GM18498 (cell line): ENCODE results near the gene LMNA.
"Not testable (repeated sequence)": the region's sequence is repeated elsewhere in the genome, so short reads cannot be mapped to it uniquely, and the experiment has no call there.

Source experiments
- ATAC-seq: cut with Tn5 transposase; IDR thresholded peaks from one replicate; pipeline ENCODE4 v1.9.1; 2021; ENCODE audit warnings: mild to moderate bottlenecking, moderate library complexity; ENCODE audit not compliant: unreplicated experiment

LMNA gene

DNA sequence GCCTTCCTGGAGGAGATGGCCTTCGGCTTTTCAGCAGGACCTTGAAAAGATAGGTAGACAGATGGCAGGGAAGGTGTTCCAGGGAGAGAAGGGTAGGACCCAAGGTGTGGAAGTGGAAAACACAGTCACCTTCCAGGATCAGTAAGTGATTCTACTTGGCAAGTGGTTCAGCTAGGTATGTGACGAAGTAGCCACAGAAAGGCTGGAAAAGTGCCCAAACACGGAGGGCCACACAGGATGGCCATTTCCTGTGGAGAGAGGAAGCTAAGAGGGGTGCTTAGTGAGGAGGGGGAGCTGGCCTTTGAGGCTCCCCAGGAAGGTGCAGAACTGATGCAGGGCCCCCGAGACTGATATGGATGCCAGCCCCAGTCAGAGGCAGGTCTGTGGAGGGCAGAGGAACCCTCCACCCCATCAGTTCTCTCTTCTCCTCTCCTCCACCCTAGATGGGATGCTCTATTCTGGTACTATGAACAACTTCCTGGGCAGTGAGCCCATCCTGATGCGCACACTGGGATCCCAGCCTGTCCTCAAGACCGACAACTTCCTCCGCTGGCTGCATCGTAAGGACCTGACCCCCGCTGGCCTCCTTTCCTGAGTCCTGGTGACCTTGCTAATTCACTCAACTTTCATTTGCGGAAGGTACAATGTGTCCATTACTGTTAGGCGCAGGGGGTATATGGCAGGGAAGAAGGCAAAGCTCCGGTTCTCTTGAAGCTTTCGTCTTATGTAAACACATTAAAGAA lies 45.7 kb downstream of the LMNA start:
- no peak for ATAC-seq

DNA sequence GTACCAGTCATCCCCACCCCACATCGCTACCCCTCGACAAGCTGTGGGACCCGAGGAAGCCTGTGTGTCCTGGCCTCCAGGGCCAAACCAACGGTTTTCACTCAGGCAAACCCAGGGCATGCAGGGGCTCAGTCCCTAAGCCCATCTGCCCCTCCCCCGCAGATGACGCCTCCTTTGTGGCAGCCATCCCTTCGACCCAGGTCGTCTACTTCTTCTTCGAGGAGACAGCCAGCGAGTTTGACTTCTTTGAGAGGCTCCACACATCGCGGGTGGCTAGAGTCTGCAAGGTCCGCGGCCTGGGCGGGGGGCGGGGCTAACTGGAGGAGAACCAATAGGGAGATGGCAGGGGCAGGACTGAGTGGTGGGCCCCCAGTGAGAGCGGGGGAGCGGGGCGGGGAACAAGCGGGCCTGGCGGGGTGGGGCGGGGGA lies 46.2 kb downstream of the LMNA start:
- no peak for ATAC-seq

DNA sequence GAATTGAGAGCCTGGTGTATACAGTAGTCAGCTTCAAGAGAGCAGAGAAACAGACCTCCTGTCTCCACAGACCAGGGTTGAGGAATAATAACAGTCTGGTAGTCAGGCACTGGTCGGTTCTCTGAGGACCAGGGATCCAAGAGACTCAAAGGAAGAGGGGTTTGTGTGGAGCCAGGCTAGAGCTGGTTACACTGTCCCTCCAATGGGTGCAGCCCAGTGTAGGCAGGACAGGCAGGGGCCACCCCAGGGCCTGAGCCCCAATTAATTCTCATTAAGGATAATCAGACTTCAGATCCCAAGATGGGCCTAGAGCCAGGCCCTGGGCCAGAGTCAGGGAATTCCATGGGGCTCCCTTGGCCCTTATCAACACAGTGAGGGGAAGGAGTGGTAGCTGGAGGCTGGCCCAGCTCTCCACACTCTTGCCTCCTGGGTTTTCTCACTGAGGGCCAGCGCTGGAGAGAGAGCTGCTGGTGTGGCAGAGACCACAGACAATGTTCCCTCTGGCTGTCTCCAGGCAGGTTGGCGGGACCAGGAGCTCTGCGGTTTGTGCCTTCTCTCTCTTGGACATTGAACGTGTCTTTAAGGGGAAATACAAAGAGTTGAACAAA lies 48.0 kb downstream of the LMNA start:
- no peak for ATAC-seq

DNA sequence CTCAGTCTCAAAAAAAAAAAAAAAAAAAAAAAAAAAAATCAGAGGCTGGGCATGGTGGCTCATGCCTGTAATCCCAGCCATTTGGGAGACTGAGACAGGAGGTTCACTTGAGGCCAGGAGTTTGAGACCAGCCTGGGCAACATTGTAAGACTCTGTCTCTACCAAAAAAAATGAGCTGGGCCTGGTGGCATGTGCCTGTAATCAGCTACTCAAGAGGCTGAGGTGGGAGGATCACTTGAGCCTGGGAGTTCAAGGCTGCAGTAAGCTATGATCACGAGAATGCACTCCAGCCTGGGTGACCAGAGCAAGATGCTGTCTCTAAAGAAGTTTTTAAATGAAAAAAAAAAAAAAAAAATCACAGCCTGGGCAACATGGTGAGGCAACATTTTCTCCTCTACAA lies 49.2 kb downstream of the LMNA start:
- no peak for ATAC-seq

DNA sequence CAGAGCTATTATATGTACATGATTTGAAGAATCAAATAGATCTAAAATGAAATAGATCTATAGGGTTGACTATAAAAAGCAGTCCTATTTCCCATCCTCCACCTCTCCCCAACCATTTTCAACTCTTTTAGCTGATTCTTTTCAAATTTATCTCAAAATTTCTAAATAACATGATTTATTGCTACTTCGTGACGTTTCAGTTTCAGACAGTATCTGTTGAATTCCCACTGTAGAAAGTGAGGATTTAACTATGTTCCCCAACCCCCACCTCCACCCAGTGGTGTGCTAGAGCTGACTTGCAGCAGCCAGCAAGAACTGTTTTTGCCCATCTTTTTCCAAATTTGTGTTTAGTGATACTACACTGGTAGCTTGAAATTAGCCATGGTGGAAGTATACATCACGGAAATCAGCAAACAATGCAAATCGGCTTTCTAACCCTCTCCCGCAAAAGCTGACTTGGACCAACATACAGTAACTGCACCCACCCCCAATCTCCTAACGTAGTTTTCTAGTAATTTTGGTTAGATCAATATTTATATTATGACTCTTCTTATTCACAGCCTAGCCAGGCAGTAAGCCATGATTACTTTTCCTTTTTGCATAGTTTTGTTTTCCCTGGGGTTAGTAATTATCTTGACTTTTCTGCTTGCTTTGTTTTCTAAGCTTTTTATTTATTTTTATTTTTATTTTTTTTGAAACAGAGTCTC lies 49.8 kb downstream of the LMNA start:
- ATAC-seq: no peak

DNA sequence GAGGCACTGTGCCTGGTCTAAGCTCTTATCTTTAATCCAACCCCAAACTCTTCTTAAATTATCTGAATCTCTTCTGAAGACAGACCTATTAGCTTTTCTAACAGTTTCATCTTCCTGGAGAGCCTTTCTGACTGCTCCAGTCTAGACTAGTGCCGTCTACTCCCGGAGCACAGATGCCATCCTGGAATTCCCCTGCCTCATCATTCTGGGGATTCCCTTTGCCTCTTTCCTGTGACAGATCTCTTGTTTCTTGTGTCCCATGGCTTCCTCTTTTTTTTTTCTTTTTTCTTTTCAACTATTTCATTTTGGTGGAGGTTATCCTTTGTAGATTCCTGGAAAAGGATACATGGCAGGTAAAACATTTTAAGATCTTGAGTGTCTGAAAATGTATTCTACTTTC lies 50.6 kb downstream of the LMNA start:
- no peak for ATAC-seq

DNA sequence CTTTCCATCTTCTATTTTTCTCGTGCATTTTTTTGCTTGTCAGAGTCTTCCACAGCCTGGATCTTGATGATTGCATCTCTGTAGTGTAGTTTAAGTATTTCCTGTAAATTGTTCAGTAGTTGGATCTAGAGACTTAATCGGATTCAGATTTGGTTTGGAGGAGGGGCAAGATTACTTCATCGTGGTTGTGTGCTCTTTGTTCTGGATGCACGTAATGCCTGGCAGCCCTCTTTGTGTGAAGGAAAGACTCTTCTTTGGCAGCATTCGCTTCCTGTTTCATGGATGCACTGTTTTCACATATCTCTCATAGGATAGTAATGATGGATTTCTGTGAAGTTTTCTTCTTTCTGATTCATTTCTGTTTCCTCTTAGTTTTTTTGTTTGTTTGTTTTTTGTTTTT lies 53.0 kb downstream of the LMNA start:
- ATAC-seq: no peak

DNA sequence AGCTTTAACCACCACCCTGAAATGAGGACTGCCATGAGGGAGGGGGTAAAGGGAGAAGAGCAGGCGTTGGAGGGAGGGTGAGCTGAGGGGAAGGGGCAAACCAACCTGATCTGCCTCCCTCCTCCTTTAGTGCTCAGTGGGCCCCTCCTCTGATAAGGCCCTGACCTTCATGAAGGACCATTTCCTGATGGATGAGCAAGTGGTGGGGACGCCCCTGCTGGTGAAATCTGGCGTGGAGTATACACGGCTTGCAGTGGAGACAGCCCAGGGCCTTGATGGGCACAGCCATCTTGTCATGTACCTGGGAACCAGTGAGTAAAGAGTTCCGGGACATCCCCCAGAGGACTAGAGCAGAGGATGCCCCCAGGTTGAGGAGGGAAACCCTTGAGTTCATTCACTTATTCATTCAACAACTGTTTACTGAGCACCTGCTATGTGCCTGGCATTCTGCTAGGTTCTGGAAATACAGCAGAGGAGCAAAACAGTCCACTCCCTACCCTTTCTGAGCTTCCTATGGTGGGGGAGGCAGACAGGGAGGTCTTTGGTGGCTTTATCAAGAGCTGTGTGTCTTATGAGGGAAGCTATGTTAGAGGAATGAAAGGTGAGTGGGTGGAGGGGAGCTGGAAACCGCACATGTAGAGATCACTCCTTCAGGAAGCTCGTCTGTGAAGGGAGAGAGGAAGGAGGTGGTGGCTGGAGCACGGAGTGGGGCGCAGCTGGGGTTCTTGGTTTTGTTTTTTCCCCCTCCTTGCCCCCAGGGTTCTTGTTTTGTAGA lies 58.4 kb downstream of the LMNA start:
- ATAC-seq: no peak

DNA sequence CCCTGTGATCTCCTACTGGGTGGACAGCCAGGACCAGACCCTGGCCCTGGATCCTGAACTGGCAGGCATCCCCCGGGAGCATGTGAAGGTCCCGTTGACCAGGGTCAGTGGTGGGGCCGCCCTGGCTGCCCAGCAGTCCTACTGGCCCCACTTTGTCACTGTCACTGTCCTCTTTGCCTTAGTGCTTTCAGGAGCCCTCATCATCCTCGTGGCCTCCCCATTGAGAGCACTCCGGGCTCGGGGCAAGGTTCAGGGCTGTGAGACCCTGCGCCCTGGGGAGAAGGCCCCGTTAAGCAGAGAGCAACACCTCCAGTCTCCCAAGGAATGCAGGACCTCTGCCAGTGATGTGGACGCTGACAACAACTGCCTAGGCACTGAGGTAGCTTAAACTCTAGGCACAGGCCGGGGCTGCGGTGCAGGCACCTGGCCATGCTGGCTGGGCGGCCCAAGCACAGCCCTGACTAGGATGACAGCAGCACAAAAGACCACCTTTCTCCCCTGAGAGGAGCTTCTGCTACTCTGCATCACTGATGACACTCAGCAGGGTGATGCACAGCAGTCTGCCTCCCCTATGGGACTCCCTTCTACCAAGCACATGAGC lies 62.2 kb downstream of the LMNA start:
- ATAC-seq: no peak

DNA sequence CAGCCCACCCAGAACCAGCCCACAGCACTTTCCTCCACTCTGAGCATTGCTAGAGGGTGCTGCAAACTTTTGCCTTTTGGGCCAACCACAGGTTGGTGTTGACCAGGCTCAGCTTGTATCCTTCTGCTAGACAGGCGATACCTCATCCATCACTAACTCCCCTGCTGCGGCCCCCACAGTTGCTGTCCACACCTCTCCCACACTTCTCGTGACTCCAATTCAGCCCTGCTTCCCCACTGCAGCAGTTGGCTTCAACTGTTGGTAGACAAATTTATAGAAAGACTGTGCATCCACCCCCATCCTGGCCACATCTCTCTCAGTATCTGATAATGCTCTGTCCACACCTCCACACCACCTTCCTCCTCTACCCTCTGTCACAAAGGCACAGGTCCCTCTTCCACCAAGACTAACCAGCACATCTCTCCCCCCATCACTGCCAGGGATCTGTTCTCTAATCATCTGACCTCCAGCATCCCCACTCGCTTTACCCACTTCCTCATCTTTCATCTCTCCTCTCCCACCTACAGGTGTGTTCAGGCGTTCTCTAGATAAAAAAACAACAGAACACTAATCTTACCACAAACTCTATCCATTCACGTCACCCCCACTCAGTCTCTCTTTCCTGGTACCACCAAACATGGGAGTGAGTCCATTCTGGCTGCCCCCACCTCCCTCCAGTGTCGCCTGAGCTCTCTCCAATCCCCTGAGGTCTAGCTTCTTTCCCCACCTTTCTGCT lies 63.6 kb downstream of the LMNA start:
- no peak for ATAC-seq

DNA sequence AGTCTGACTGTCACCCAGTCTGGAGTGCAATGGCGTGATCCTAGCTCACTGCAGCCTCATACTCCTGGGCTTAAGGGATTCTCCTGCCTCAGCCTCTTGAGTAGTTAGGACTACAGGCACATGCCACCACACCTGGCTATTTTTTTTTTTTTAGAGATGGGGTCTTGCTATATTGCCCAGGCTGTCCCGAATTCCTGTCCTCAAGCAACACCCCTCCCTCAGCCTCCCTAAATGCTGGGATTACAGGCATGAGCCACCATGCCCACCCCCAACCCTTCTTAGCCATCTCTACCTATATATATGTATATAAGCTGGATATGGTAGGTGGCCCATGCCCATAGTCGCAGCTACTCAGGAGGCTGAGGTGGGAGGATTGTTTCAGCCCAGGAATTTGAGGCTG lies 66.0 kb downstream of the LMNA start:
- no peak for ATAC-seq

DNA sequence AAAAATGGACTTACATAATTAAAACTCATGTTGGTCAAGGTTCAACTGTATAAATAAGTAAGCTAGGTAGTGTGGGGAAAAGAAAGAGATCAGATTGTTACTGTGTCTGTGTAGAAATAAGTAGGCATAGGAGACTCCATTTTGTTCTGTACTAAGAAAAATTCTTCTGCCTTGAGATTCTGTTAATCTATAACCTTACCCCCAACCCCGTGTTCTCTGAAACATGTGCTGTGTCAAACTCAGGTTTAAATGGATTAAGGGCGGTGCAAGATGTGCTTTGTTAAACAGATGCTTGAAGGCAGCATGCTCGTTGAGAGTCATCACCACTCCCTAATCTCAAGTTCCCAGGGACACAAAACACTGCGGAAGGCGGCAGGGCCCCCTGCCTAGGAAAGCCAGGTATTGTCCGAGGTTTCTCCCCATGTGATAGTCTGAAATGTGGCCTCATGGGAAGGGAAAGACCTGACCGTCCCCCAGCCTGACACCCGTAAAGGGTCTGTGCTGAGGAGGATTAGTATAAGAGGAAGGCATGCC lies 66.9 kb downstream of the LMNA start:
- ATAC-seq: not testable (repeated sequence)

DNA sequence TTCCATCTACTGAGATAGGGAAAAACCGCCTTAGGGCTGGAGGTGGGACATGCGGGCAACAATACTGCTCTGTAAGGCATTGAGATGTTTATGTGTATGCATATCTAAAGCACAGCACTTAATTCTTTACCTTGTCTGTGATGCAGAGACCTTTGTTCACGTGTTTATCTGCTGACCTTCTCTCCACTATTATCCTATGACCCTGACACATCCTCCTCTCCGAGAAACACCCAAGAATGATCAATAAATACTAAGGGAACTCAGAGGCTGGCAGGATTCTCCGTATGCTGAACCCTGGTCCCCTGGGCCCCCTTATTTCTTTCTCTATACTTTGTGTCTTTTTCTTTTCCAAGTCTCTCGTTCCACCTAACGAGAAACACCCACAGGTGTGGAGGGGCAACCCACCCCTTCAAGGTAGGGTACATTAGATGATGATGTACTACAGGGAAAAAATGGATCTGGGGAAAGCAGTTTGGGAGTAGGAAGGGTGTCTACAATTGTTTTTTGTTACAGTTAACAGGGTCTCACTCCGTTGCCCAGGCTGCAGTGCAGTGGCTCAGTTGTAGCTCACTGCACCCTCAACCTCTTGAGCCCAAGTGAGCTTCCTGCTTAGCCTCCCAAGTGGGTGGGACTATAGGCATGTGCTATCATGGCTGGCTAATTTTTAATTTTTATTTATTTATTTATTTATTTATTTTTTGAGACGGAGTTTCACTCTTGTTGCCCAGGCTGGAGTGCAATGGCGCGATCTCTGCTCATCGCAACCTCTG lies 67.7 kb downstream of the LMNA start:
- not testable (repeated sequence) for ATAC-seq

DNA sequence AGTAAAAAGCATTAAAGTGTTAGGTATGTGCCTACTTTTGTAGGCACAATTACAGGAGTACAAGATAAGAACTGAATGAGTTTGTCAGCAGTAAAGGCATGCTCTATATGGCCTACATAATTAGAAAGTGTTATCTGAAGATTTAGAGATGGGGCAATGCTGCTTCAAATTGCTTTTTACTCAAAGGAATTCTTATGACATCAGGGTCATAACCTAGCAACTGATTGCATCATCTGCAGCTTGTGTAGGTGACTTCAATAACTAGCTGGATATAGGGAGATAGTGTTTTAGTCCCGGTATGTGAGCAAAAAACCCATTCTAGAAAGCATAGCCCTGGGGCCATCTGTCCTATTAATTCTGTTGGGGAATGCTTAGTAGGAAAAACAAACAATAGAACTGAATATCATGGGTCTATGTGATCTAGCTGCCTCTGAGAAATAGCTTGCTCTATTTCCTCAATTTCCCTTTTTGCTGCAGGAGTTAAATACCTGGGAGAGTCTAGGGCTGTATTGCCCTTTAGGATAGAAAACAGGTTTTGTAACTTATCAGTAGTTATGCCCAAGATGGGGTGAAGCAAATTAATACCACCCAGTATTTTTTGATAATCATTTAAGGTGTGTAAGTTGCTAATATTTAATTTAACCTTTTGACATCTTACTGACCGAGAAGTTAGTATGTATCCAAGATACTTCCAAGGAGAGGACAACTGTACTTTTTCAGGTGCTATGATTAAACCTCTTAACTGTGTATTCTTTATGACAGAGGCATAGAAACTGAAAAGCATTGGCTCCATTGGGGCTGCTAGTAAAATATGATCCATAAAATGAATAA lies 72.1 kb downstream of the LMNA start:
- ATAC-seq: not testable (repeated sequence)
